Endodermal cell (in vitro differentiated cells): Measurements from ENCODE around the gene PHC2. TPM values are rescaled to one million over a fixed set of nuclear protein-coding genes. Genes with fewer than 3 reads are reported as not detected.

Experiments used
- DNase-seq: peaks from one replicate; pipeline ENCODE4 v3.0.0-alpha.2; 2017
- H3K27ac ChIP-seq: 2 replicates; pipeline ENCODE4 v1.5.1; 2013; ENCODE audit warnings: mild to moderate bottlenecking, low read depth, low read length, moderate library complexity
- H3K27me3 ChIP-seq: 2 replicates; pipeline ENCODE4 v1.6.1; 2013; ENCODE audit warnings: mild to moderate bottlenecking, low read length, moderate library complexity; ENCODE audit not compliant: insufficient read depth, control insufficient read depth, poor library complexity, severe bottlenecking
- H3K36me3 ChIP-seq: 2 replicates; pipeline ENCODE4 v1.7.0; 2013; ENCODE audit warnings: mild to moderate bottlenecking, low read length, moderate library complexity; ENCODE audit not compliant: control insufficient read depth, insufficient read depth
- H3K4me1 ChIP-seq: one replicate; pipeline ENCODE4 v1.7.0; 2013; ENCODE audit warnings: low read length; ENCODE audit not compliant: control insufficient read depth, insufficient read depth
- H3K4me3 ChIP-seq: 2 replicates; pipeline ENCODE4 v1.5.1; 2013; ENCODE audit warnings: mild to moderate bottlenecking, low read length, moderate library complexity
- H3K9ac ChIP-seq: 2 replicates; pipeline ENCODE4 v1.6.1; 2013; ENCODE audit warnings: mild to moderate bottlenecking, low read length, moderate library complexity; ENCODE audit not compliant: poor library complexity, severe bottlenecking; ENCODE audit errors: extremely low read depth
- H3K9me3 ChIP-seq: 2 replicates; pipeline ENCODE4 v1.6.1; 2013; ENCODE audit warnings: mild to moderate bottlenecking, low read length, moderate library complexity; ENCODE audit not compliant: control insufficient read depth
- H3K27ac Mint-ChIP-seq: 2 replicates; pipeline ENCODE4 v1.8.0; 2020; ENCODE audit warnings: mixed read lengths
- H3K27me3 Mint-ChIP-seq: 2 replicates; pipeline ENCODE4 v1.8.0; 2021; ENCODE audit warnings: mild to moderate bottlenecking, mixed read lengths; ENCODE audit not compliant: insufficient read depth
- H3K36me3 Mint-ChIP-seq: 2 replicates; pipeline ENCODE4 v1.8.0; 2020; ENCODE audit warnings: low read depth, mixed read lengths
- H3K4me1 Mint-ChIP-seq: 2 replicates; pipeline ENCODE4 v1.8.0; 2020; ENCODE audit warnings: mixed read lengths
- H3K4me3 Mint-ChIP-seq: 2 replicates; pipeline ENCODE4 v1.8.0; 2020; ENCODE audit warnings: mild to moderate bottlenecking, moderate library complexity, mixed read lengths
- H3K9me3 Mint-ChIP-seq: 2 replicates; pipeline ENCODE4 v1.8.0; 2020; ENCODE audit warnings: mild to moderate bottlenecking, mixed read lengths
- CTCF ChIP-seq: fragments of 200-600 bp; sonication (generic); conservative IDR thresholded peaks from 2 replicates; pipeline ENCODE4 v1.5.0; 2021; ENCODE audit warnings: antibody characterized with exemption, mild to moderate bottlenecking
- WGBS, 2 experiments: methylation state at CpG; one replicate each; pipeline versions ENCODE4 v1.1.5 to v1.1.7; 2013; ENCODE audit warnings: missing lambda C conversion rate in 2 of 2, mixed read lengths in 1 of 2; ENCODE audit not compliant: insufficient coverage in 1 of 2, insufficient read length in 1 of 2; 5-methylcytosine and 5-hydroxymethylcytosine counted together
- total RNA-seq, 2 donors: library from RNA; stranded (reverse); fragmentation: NEBNext Ultra II Directional in 1 of 2; extraction: Animal tissue kit (Norgen Biotek cat#: 25700) in 1 of 2; gene quantifications; 2 replicates in 1 of 2; 3 replicates in 1 of 2; pipeline ENCODE4 v1.2.1, GENCODE V29; 2021

PHC2 gene
- total RNA-seq, 2 donors from 2014 or later = 32.1 to 43.9 TPM

- H3K4me3 Mint-ChIP-seq = no peak overlapping the region
- H3K9ac ChIP-seq = no peak overlapping the region
- no peaks in the 10 kb centered on the region for H3K4me1 ChIP-seq
- no peaks in the 10 kb centered on the region for H3K36me3 Mint-ChIP-seq
- DNase-seq = no peak
- H3K4me1 Mint-ChIP-seq = no peaks in the 10 kb centered on the region
- no peaks in the 10 kb centered on the region for H3K9me3 ChIP-seq
- peaks cover 1% of the 10 kb centered on the region for H3K9me3 Mint-ChIP-seq
- 62% methylated on average over 4 of the region's 4 CpGs; no CpG with 5 or more reads in 1 of the 2 experiments for WGBS, 2 experiments
- H3K27ac Mint-ChIP-seq = no peak overlapping the region
- no peak overlapping the region for H3K27ac ChIP-seq
- H3K27me3 Mint-ChIP-seq = peaks cover 5% of the 10 kb centered on the region
- H3K36me3 ChIP-seq = no peaks in the 10 kb centered on the region
- peaks cover 18% of the 10 kb centered on the region for H3K27me3 ChIP-seq
- no peak overlapping the region for H3K4me3 ChIP-seq
- TF ChIP-seq CTCF = no peak
These were observed 6.7 kb downstream of the PHC2 start for GRCh38 chr1:33424205-33424604.

- Mint-ChIP-seq H3K36me3 (no peaks in the 10 kb centered on the region), H3K27ac (no peak overlapping the region), H3K27me3 (peaks cover 2% of the 10 kb centered on the region), H3K4me1 (no peaks in the 10 kb centered on the region), H3K9me3 (peaks cover 16% of the 10 kb centered on the region), H3K4me3 (no peak overlapping the region)
- Histone ChIP-seq H3K4me1 (no peaks in the 10 kb centered on the region), H3K27me3 (no peaks in the 10 kb centered on the region), H3K9me3 (peaks cover 6% of the 10 kb centered on the region), H3K27ac (no peak overlapping the region), H3K4me3 (no peak overlapping the region), H3K36me3 (no peaks in the 10 kb centered on the region), H3K9ac (no peak overlapping the region)
- 89 to 94% methylated on average over 6 to 7 of the region's 7 CpGs for WGBS, 2 experiments
- DNase-seq = no peak
- TF ChIP-seq CTCF = no peak
These were observed 9.8 kb downstream of the PHC2 start for GRCh38 chr1:33420870-33421775.

- 100% methylated on average over 1 of the region's 1 CpG; no CpG with 5 or more reads in 1 of the 2 experiments for WGBS, 2 experiments
- peaks cover 30% of the 10 kb centered on the region for H3K9me3 Mint-ChIP-seq
- no peak overlapping the region for H3K27ac Mint-ChIP-seq
These were observed 12.1 kb downstream of the PHC2 start for GRCh38 chr1:33418811-33419210.

More at GRCh38 chr1:33418811-33419210, 12.1 kb downstream of the PHC2 start:
- Histone ChIP-seq H3K27me3 (no peaks in the 10 kb centered on the region), H3K4me1 (no peaks in the 10 kb centered on the region), H3K9me3 (peaks cover 19% of the 10 kb centered on the region), H3K9ac (no peak overlapping the region), H3K36me3 (no peaks in the 10 kb centered on the region), H3K27ac (no peak overlapping the region), H3K4me3 (no peak overlapping the region)
- peaks cover 5% of the 10 kb centered on the region for H3K36me3 Mint-ChIP-seq
- H3K4me1 Mint-ChIP-seq = no peaks in the 10 kb centered on the region
- H3K27me3 Mint-ChIP-seq = no peaks in the 10 kb centered on the region
- no peak for DNase-seq
- no peak overlapping the region for H3K4me3 Mint-ChIP-seq
- no peak for TF ChIP-seq CTCF
